GM12801 (cell line): ENCODE measurements around the gene NR1H2.

ENCODE experiments used
- TF ChIP-seq, protein P1 (sequence below): IDR thresholded peaks from one replicate; pipeline ENCODE4 v1.5.1; 2011; ENCODE audit warnings: control low read depth; ENCODE audit not compliant: insufficient read length; ENCODE audit errors: extremely low read depth

Gene NR1H2

DNA sequence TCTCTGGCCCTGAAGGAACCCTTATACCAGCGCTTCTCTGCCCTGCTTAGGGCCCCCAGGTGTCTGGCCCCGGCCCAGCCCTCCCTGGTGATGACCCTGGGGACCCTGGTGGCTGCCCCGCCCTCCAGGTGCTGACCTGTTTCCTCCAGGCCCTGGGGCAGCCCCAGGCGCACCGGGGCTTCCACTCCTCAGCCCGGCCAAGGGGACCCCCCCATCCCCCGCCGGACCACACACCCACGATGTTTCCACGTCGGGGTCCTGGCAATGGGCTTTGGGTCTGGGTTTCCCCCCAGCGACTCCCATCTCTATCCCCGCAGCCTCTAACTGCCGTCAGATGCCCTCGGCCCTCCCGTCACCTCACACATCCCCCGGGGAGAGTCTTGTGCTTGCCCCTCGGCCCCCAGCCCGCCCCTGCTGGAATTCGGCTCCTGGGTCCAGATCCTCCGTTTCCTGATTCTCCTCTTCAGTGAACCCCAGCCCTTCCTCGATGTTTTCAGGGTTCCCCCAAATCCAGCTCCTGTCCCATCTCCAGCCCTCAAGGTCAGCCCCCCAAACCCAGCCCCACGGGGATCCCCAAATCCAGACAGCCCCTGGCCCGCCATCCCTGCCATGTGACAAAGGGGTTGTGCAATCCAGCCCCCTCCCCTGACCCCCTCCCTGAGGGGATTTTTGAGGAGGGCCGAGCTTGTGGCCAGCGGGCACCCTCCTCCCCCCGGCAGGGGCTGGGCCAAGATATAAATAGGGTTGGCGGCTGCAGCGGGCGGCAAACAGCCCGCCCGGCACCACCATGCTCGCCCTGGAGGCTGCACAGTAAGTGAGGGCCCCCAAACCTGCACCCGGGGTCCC, 42.1 kb downstream of the NR1H2 start, which contains the start of gene SPIB:
TSS of gene SPIB (plus strand) at position 763 of the 846 bp plus-strand sequence. CDS start at position 788, 25 bp downstream.
- TF ChIP-seq, protein P1, sequence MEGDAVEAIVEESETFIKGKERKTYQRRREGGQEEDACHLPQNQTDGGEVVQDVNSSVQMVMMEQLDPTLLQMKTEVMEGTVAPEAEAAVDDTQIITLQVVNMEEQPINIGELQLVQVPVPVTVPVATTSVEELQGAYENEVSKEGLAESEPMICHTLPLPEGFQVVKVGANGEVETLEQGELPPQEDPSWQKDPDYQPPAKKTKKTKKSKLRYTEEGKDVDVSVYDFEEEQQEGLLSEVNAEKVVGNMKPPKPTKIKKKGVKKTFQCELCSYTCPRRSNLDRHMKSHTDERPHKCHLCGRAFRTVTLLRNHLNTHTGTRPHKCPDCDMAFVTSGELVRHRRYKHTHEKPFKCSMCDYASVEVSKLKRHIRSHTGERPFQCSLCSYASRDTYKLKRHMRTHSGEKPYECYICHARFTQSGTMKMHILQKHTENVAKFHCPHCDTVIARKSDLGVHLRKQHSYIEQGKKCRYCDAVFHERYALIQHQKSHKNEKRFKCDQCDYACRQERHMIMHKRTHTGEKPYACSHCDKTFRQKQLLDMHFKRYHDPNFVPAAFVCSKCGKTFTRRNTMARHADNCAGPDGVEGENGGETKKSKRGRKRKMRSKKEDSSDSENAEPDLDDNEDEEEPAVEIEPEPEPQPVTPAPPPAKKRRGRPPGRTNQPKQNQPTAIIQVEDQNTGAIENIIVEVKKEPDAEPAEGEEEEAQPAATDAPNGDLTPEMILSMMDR = no peak

DNA sequence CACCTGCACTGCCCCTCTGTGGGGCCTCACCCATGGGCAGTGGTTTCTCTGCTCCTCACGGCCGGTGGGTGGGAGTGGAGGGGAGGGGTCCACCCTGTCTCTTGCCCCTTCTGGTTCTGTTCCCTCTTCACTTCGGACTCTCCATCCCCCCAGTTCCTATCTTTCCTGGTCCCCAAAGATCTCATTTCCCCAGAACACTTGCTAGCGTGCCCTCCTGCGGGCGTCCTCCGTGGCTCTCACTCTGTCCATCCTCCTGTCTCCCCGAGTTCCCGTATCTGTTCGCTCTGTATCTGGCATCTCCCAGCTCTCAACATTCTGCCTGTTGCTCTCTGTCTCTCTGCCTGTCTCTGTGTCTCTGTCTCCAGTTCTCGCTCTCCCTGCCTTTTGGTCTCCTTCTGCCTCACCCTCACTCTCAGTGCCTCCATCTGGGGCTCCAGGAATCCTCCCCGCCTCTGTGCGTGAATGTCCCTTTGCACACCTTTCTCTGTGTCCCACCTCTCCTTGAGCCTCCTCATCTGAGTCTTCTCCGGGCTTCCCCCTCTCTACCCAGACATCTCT, 42.8 kb downstream of the NR1H2 start:
- TF ChIP-seq, protein P1 = no peak

GRCh38 chr19:50419580-50420035, 43.4 kb downstream of the NR1H2 start:
- TF ChIP-seq, protein P1 = no peak

DNA sequence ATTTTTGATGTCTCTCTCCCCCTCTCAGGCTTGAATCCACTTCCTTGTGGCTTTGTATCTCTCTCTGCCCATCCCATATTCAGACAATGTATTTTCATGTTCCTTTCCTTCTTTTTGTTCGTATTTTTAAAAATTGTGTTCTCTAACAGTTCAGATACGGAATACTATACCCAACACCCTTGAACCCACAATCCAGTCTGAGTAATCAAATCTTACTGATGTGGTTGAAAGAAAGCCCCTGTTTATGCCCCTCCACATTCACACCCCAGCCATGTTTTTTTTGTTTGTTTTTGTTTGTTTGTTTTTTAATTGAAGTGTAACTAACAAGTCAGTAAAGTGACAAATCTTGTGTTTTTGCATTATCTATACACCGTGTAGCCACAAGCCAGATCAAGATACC, 43.9 kb downstream of the NR1H2 start:
- TF ChIP-seq, protein P1 = no peak

DNA sequence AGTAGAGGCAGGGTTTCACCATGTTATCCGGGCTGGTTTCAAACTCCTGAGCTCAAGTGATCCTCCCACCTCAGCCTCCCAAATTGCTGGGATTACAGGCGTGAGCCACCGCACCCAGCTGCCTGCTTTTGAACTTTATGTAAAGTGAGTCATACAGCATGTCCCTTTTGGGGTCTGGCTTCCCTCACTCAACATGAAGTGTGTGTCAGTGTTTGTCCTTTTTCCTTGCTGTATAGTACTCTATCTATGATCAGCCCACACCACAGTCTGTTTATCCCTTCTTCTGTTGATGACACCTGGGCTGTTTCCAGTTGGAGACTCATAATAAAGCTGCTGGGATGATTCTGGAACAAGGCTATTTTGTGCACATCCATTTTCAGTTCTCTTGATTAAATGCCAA, 44.6 kb downstream of the NR1H2 start:
- TF ChIP-seq, protein P1 = no peak

DNA sequence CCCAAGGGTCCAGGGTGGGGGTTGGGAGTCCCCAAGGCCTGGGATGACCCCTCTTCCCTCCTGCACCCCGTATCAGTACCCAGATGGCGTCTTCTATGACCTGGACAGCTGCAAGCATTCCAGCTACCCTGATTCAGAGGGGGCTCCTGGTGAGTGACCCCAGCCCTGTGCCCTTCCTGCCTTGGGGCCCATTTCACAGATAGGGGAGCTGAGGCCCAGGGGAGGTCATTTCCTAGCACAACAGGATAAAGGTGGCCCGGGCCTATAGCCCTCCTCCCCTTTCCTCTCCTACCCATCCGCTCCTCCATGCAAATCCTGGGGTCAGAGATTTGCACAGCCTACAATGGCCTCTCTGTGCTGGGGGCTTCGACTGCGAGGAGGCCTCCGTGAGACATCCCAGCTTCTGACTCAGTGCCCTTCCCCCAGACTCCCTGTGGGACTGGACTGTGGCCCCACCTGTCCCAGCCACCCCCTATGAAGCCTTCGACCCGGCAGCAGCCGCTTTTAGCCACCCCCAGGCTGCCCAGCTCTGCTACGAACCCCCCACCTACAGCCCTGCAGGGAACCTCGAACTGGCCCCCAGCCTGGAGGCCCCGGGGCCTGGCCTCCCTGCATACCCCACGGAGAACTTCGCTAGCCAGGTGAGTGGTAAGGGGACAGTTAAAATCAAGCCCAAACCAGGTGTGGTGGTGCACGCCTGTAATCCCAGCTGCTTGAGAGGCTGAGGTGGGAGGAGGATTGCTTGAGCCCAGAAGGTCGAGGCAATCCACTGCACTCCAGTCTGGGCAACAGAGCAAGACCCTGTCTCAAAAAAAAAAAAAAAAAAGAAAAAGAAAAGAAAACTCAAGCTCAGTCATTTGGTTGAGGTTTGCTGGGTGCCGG, 46.4 kb downstream of the NR1H2 start:
- TF ChIP-seq, protein P1 = no peak
